SK-N-SH (cell line): ENCODE measurements around the gene AK2. TPM values are rescaled to one million over a fixed set of nuclear protein-coding genes. Genes with fewer than 3 reads are reported as not detected.

ENCODE experiments used
- CTCF ChIA-PET: fragments of 300-600, 350-600 bp; formaldehyde crosslinking; extraction: SDS; loops from one replicate; lab custom pipeline; 2021; lab: Yijun Ruan, JAX
- POLR2A ChIA-PET: fragments of 350-600 bp; sonication (Branson Sonifier 250); formaldehyde crosslinking; extraction: SDS; loops from one replicate; lab custom pipeline; 2020; ENCODE audit warnings: antibody characterized with exemption, inconsistent platforms; lab: Yijun Ruan, JAX
- DNase-seq: peaks from one replicate; pipeline ENCODE4 v3.0.0; 2012
- H2AFZ ChIP-seq: fragments of 200-600 bp; sonication (generic); 2 replicates; pipeline ENCODE4 v1.8.1; 2016; ENCODE audit warnings: antibody characterized with exemption, mild to moderate bottlenecking, low read depth
- H3F3A ChIP-seq: fragments of 200-600 bp; sonication (generic); replicated peaks from 2 replicates; pipeline ENCODE3; 2016; ENCODE audit warnings: antibody characterized with exemption, mild to moderate bottlenecking; ENCODE audit not compliant: insufficient read depth
- H3K27ac ChIP-seq, 2 experiments: fragments of 200-500 bp in 1 of 2; fragments of 200-600 bp in 1 of 2; sonication (Bioruptor generic) in 1 of 2; sonication (generic), shearing (Covaris generic) in 1 of 2; 2 replicates each; pipeline versions ENCODE4 v1.5.1 to v1.6.1; 2014 to 2016; ENCODE audit warnings: low read depth in 2 of 2, inconsistent platforms in 1 of 2, low read length in 1 of 2, mild to moderate bottlenecking in 1 of 2, mixed read lengths in 1 of 2
- H3K27me3 ChIP-seq: fragments of 200-600 bp; sonication (generic), shearing (Covaris generic); 2 replicates; pipeline ENCODE4 v1.6.1; 2016; ENCODE audit warnings: mixed run types; ENCODE audit not compliant: insufficient read depth
- H3K36me3 ChIP-seq, 2 experiments: fragments of 200-500 bp in 1 of 2; fragments of 200-600 bp in 1 of 2; sonication (Bioruptor generic) in 1 of 2; sonication (generic) in 1 of 2; replicated peaks in 1 of 2; 2 replicates each; pipeline versions ENCODE3 to v1.5.1; 2014 to 2016; ENCODE audit warnings: low read length in 1 of 2, mild to moderate bottlenecking in 1 of 2; ENCODE audit not compliant: insufficient read depth in 2 of 2, control insufficient read depth in 1 of 2
- H3K4me1 ChIP-seq, 2 experiments: fragments of 200-500 bp in 1 of 2; fragments of 200-600 bp in 1 of 2; sonication (Bioruptor generic) in 1 of 2; sonication (generic), shearing (Covaris generic) in 1 of 2; 2 replicates each; pipeline versions ENCODE4 v1.5.1 to v1.6.1; 2014 to 2016; ENCODE audit warnings: low read depth in 1 of 2, low read length in 1 of 2, mixed run types in 1 of 2; ENCODE audit not compliant: insufficient read depth in 2 of 2, control insufficient read depth in 1 of 2
- H3K4me2 ChIP-seq: fragments of 200-600 bp; sonication (generic), shearing (Covaris generic); 2 replicates; pipeline ENCODE4 v1.6.1; 2017; ENCODE audit warnings: mixed run types
- H3K4me3 ChIP-seq, 2 experiments: fragments of 200-500 bp in 1 of 2; fragments of 200-600 bp in 1 of 2; sonication (Bioruptor generic) in 1 of 2; sonication (generic), shearing (Covaris generic) in 1 of 2; 2 replicates each; pipeline versions ENCODE4 v1.5.1 to v1.8.1; 2014 to 2016; ENCODE audit warnings: low read depth in 2 of 2, inconsistent platforms in 1 of 2, low read length in 1 of 2, mild to moderate bottlenecking in 1 of 2, mixed read lengths in 1 of 2, moderate library complexity in 1 of 2
- H3K79me2 ChIP-seq: fragments of 200-600 bp; sonication (generic); 2 replicates; pipeline ENCODE4 v1.8.1; 2017; ENCODE audit warnings: mild to moderate bottlenecking; ENCODE audit not compliant: insufficient read depth
- H3K9ac ChIP-seq: fragments of 200-600 bp; sonication (generic); 2 replicates; pipeline ENCODE4 v1.6.1; 2017; ENCODE audit warnings: mixed run types
- H3K9me2 ChIP-seq: fragments of 200-600 bp; sonication (generic); 2 replicates; pipeline ENCODE4 v1.6.1; 2017; ENCODE audit warnings: mixed run types
- H3K9me3 ChIP-seq: fragments of 200-600 bp; sonication (generic); 2 replicates; pipeline ENCODE4 v1.6.1; 2017; ENCODE audit warnings: mixed run types, mild to moderate bottlenecking, moderate library complexity
- H4K20me1 ChIP-seq: fragments of 200-600 bp; sonication (generic); 2 replicates; pipeline ENCODE4 v1.6.1; 2017; ENCODE audit warnings: mild to moderate bottlenecking, mixed run types; ENCODE audit not compliant: insufficient read depth
- CHD2 ChIP-seq: fragments of 150-350 bp; IDR thresholded peaks from 2 replicates; pipeline ENCODE4 v1.6.1; 2018; ENCODE audit warnings: low read length; ENCODE audit not compliant: partially characterized antibody
- CTCF ChIP-seq: fragments of 200-600 bp; sonication (generic); IDR thresholded peaks from 2 replicates; pipeline ENCODE4 v1.6.1; 2017; ENCODE audit warnings: antibody characterized with exemption, mild to moderate bottlenecking, moderate library complexity
- ELF1 ChIP-seq: IDR thresholded peaks from 2 replicates; pipeline ENCODE4 v1.4.0; 2012
- EP300 ChIP-seq, 2 experiments: IDR thresholded peaks; 2 replicates each; pipeline versions ENCODE4 v1.4.0 to v1.6.1; 2012; ENCODE audit warnings: borderline replicate concordance in 1 of 2, low read depth in 1 of 2, low read length in 1 of 2
- EZH2phosphoT487 ChIP-seq: fragments of 200-600 bp; sonication (generic); IDR thresholded peaks from 2 replicates; pipeline ENCODE4 v1.6.1; 2017; ENCODE audit warnings: low read depth, mixed run types, mild to moderate bottlenecking, antibody characterized with exemption, moderate library complexity, borderline replicate concordance
- FOSL2 ChIP-seq: IDR thresholded peaks from 2 replicates; pipeline ENCODE4 v1.4.0; 2012; ENCODE audit warnings: low read depth, mild to moderate bottlenecking, moderate library complexity, borderline replicate concordance
- FOXM1 ChIP-seq: IDR thresholded peaks from 2 replicates; pipeline ENCODE4 v1.4.0; 2012; ENCODE audit warnings: low read depth, mild to moderate bottlenecking
- GABPA ChIP-seq: IDR thresholded peaks from 2 replicates; pipeline ENCODE4 v1.4.0; 2012; ENCODE audit warnings: low read depth, mild to moderate bottlenecking
- GATA2 ChIP-seq: sonication (generic); formaldehyde crosslinking; IDR thresholded peaks from 2 replicates; pipeline ENCODE4 v1.5.0; 2020; ENCODE audit warnings: mild to moderate bottlenecking, missing genetic modification reagents
- IRF3 ChIP-seq: fragments of 150-350 bp; IDR thresholded peaks from 2 replicates; pipeline ENCODE4 v1.6.1; 2016; ENCODE audit warnings: mild to moderate bottlenecking, low read depth, low read length
- JUND ChIP-seq: IDR thresholded peaks from 2 replicates; pipeline ENCODE4 v1.4.0; 2012
- MAX ChIP-seq: IDR thresholded peaks from 2 replicates; pipeline ENCODE4 v1.4.0; 2012; ENCODE audit warnings: low read depth
- MEF2A ChIP-seq: IDR thresholded peaks from 2 replicates; pipeline ENCODE4 v1.4.0; 2012; ENCODE audit warnings: low read depth, borderline replicate concordance
- NRF1 ChIP-seq: IDR thresholded peaks from 2 replicates; pipeline ENCODE4 v1.6.1; 2012; ENCODE audit warnings: low read depth, mild to moderate bottlenecking, low read length
- POLR2AphosphoS5 ChIP-seq: IDR thresholded peaks from 2 replicates; pipeline ENCODE4 v1.6.1; 2012; ENCODE audit warnings: low read depth, low read length
- RAD21 ChIP-seq: IDR thresholded peaks from 2 replicates; pipeline ENCODE4 v1.6.1; 2012; ENCODE audit warnings: mild to moderate bottlenecking, low read length
- RFX5 ChIP-seq: IDR thresholded peaks from 2 replicates; pipeline ENCODE4 v1.6.1; 2012; ENCODE audit warnings: mild to moderate bottlenecking, improper control_type of control experiment, low read length
- RXRA ChIP-seq: IDR thresholded peaks from 2 replicates; pipeline ENCODE4 v1.4.0; 2012; ENCODE audit warnings: low read depth, mild to moderate bottlenecking, borderline replicate concordance
- TAF1 ChIP-seq: IDR thresholded peaks from 2 replicates; pipeline ENCODE4 v1.6.1; 2012; ENCODE audit warnings: low read depth, mild to moderate bottlenecking, low read length, moderate library complexity, borderline replicate concordance
- USF1 ChIP-seq: IDR thresholded peaks from 2 replicates; pipeline ENCODE4 v1.4.0; 2012; ENCODE audit warnings: low read depth, borderline replicate concordance
- USF2 ChIP-seq: fragments of 150-350 bp; IDR thresholded peaks from 2 replicates; pipeline ENCODE4 v1.6.1; 2017; ENCODE audit warnings: antibody characterized with exemption, low read length, low read depth, borderline replicate concordance
- YY1 ChIP-seq: IDR thresholded peaks from 2 replicates; pipeline ENCODE4 v1.4.0; 2012; ENCODE audit warnings: low read depth, mild to moderate bottlenecking
- WGBS: methylation state at CpG from one replicate; pipeline ENCODE4 v1.1.6; 2017; ENCODE audit warnings: low lambda C conversion rate; 5-methylcytosine and 5-hydroxymethylcytosine counted together
- polyA plus RNA-seq, 3 experiments: library from polyadenylated mRNA; depleted of rRNA; stranded (reverse); fragments of >200 nt; gene quantifications; 2 replicates each; pipeline ENCODE4 v1.2.3, GENCODE V29; 2012

AK2 gene
- polyA plus RNA-seq, 1 of the 3 experiments (the other 2 are of a cell fraction) = 191 TPM

- peaks cover 42% of the 10 kb centered on the region for H3K79me2 ChIP-seq
- no peak overlapping the region for H3K27ac ChIP-seq
- H3K4me1 ChIP-seq = peaks cover 0 to 3% of the 10 kb centered on the region in 2 experiments; a peak in 1 of 4 replicates
- H2AFZ ChIP-seq = no peak overlapping the region
- DNase-seq = no peak
- H3K27me3 ChIP-seq = no peaks in the 10 kb centered on the region
- peaks cover 38 to 41% of the 10 kb centered on the region in 2 experiments for H3K36me3 ChIP-seq
- peaks cover 9% of the 10 kb centered on the region; the same call in 1 of the 2 replicates for H4K20me1 ChIP-seq
- no peaks in the 10 kb centered on the region for H3K9me2 ChIP-seq
- peaks cover 3% of the 10 kb centered on the region for H3F3A ChIP-seq
- ChIA-PET POLR2A (no interaction called here), CTCF (interaction anchor here (0.8 to 1.6 kb wide), 4 partner anchors 10 to 64 kb away, joined by 3 to 4 read pairs (median 3); no protein-coding TSS in a partner anchor)
- H3K9ac ChIP-seq = no peak overlapping the region
- H3K4me2 ChIP-seq = no peak overlapping the region
- H3K4me3 ChIP-seq = no peak overlapping the region
- no peak for TF ChIP-seq RFX5
- TF ChIP-seq POLR2AphosphoS5 = no peak
- no peak for TF ChIP-seq NRF1
- no peak for TF ChIP-seq FOSL2
- TF ChIP-seq JUND = no peak
- TF ChIP-seq, all 33 proteins: peak for 0
- H3K9me3 ChIP-seq = no peaks in the 10 kb centered on the region
Measured at GRCh38 chr1:33022650-33023200, 14.0 kb downstream of the AK2 start.

GRCh38 chr1:33021567-33022431 is 14.9 kb downstream of the AK2 start:
- Histone ChIP-seq H4K20me1 (peaks cover 9% of the 10 kb centered on the region; the same call in 1 of the 2 replicates), H3K36me3 (peaks cover 41 to 42% of the 10 kb centered on the region in 2 experiments), H2AFZ (no peak overlapping the region), H3K79me2 (peaks cover 33% of the 10 kb centered on the region; the same call in 1 of the 2 replicates), H3K4me2 (no peak overlapping the region), H3F3A (peaks cover 3% of the 10 kb centered on the region), H3K27ac (no peak overlapping the region), H3K9me2 (no peaks in the 10 kb centered on the region), H3K9ac (no peak overlapping the region), H3K27me3 (no peaks in the 10 kb centered on the region), H3K4me3 (no peak overlapping the region), H3K4me1 (peaks cover 0 to 3% of the 10 kb centered on the region in 2 experiments; a peak in 1 of 4 replicates), H3K9me3 (no peaks in the 10 kb centered on the region)
- no peak for TF ChIP-seq CTCF
- TF ChIP-seq IRF3 = no peak
- no peak for TF ChIP-seq RXRA
- TF ChIP-seq CHD2 = no peak
- no peak for TF ChIP-seq ELF1
- no peak for TF ChIP-seq EZH2phosphoT487
- no peak for TF ChIP-seq YY1
- TF ChIP-seq FOXM1 = no peak
- no peak for TF ChIP-seq USF2
- no peak for TF ChIP-seq GABPA
- no peak for TF ChIP-seq MAX
- TF ChIP-seq GATA2 = no peak
- no peak for TF ChIP-seq RAD21
- no peak for TF ChIP-seq FOSL2
- no peak for TF ChIP-seq MEF2A
- TF ChIP-seq EP300 (IDR thresholded peaks at IDR 0.05; ENCODE audit: borderline replicate concordance in 1 of 2, low read depth in 1 of 2, low read length in 1 of 2) = no peak
- TF ChIP-seq TAF1 = no peak
- TF ChIP-seq USF1 = no peak
- POLR2A ChIA-PET = interaction anchor here (0.6 kb wide), 1 partner anchor 59 kb away, joined by 3 read pairs; the partner anchor contains the start of gene AZIN2
- DNase-seq = no peak
- CTCF ChIA-PET = interaction anchor here (0.7 to 2.8 kb wide), 5 partner anchors 9 to 65 kb away, joined by 3 to 9 read pairs (median 4); no protein-coding TSS in a partner anchor
- WGBS = 92% methylated on average over 4 of the region's 4 CpGs
